Stimulated activated CD4-positive, alpha-beta T cell treated with anti-CD3 and anti-CD28 coated beads, Interleukin-15, amount 100 ng/mL, for 1 hour (primary cell): ENCODE results near the gene ZNF143.
"Not testable (repeated sequence)": the region's sequence is repeated elsewhere in the genome, so short reads cannot be mapped to it uniquely, and the experiment has no call there.

Experiments used
- DNase-seq, 2 donors: peaks; one replicate each; pipeline ENCODE4 v3.0.0-alpha.2; 2020; ENCODE audit warnings: low read depth in 1 of 2, low spot score in 1 of 2

The ZNF143 gene

GRCh38 chr11:9460322-9461062, at the start of gene ZNF143:
Gene ZNF143, plus strand, starts transcription at chr11:9461012. Its CDS starts 10,297 bp downstream, at chr11:9471309.
- peak; percentile 98 to 99 for DNase-seq

- no peak for DNase-seq
Observed at GRCh38 chr11:9428706-9429105, 32.1 kb upstream of the ZNF143 start.

GRCh38 chr11:9438611-9439010, 22.2 kb upstream of the ZNF143 start:
- DNase-seq = no peak

GRCh38 chr11:9446230-9446629, 14.6 kb upstream of the ZNF143 start:
- no peak for DNase-seq

GRCh38 chr11:9448576-9449352, 12.0 kb upstream of the ZNF143 start:
- DNase-seq = no peak

GRCh38 chr11:9452023-9452422, 8.8 kb upstream of the ZNF143 start:
- not testable (repeated sequence) for DNase-seq

- DNase-seq = no peak
Observed at GRCh38 chr11:9455722-9456121, 5.1 kb upstream of the ZNF143 start.

GRCh38 chr11:9459667-9460321, 1.0 kb upstream of the ZNF143 start:
- DNase-seq = peak in 1 of 2 donors; percentile 18

GRCh38 chr11:9461063-9461759, 399 bp downstream of the ZNF143 start:
- peak; percentile 60 to 64 for DNase-seq

- DNase-seq = no peak
Observed at GRCh38 chr11:9461760-9462134, 935 bp downstream of the ZNF143 start.

GRCh38 chr11:9462172-9462799, 1.5 kb downstream of the ZNF143 start:
- no peak for DNase-seq

- DNase-seq = no peak
Observed at GRCh38 chr11:9462806-9463537, 2.2 kb downstream of the ZNF143 start.

GRCh38 chr11:9470765-9471164, 10.0 kb downstream of the ZNF143 start:
- no peak for DNase-seq

GRCh38 chr11:9473408-9473807, 12.6 kb downstream of the ZNF143 start:
- no peak for DNase-seq

- no peak for DNase-seq
Observed at GRCh38 chr11:9479899-9480298, 19.1 kb downstream of the ZNF143 start.

- no peak for DNase-seq
Observed at GRCh38 chr11:9489080-9489765, 28.4 kb downstream of the ZNF143 start.

GRCh38 chr11:9490376-9490775, 29.6 kb downstream of the ZNF143 start:
- no peak for DNase-seq

- DNase-seq = no peak
Observed at GRCh38 chr11:9493492-9493891, 32.7 kb downstream of the ZNF143 start.

- DNase-seq = no peak
Observed at GRCh38 chr11:9494316-9494715, 33.5 kb downstream of the ZNF143 start.
